ENCODE measurements around the gene CCNE1.

Gene CCNE1

GRCh38 chr19:29811125-29812079, at the start of gene CCNE1:
Gene CCNE1, plus strand, starts transcription at chr19:29811991. Its CDS starts 565 bp downstream, at chr19:29812556.
- peak within 1 kb of the TSS; percentile 43 for H3K4me3 ChIP-seq (ENCODE audit: control insufficient read depth, low read depth, low read length)
- peak; percentile 72 for DNase-seq (ENCODE audit: low read depth)
- no peak for TF ChIP-seq CTCF (conservative IDR thresholded peaks at IDR 0.05; ENCODE audit: control insufficient read depth, insufficient read depth, low read depth, low read length)

- DNase-seq (ENCODE audit: low read depth) = no peak
- no peak overlapping the region for H3K4me3 ChIP-seq (ENCODE audit: control insufficient read depth, low read depth, low read length)
- TF ChIP-seq CTCF (conservative IDR thresholded peaks at IDR 0.05; ENCODE audit: control insufficient read depth, insufficient read depth, low read depth, low read length) = no peak
Observed at GRCh38 chr19:29763196-29763595, 48.6 kb upstream of the CCNE1 start.

GRCh38 chr19:29764361-29764760, 47.4 kb upstream of the CCNE1 start:
- TF ChIP-seq CTCF (conservative IDR thresholded peaks at IDR 0.05; ENCODE audit: control insufficient read depth, insufficient read depth, low read depth, low read length) = no peak
- H3K4me3 ChIP-seq (ENCODE audit: control insufficient read depth, low read depth, low read length) = no peak overlapping the region
- no peak for DNase-seq (ENCODE audit: low read depth)

- DNase-seq (ENCODE audit: low read depth) = no peak
- TF ChIP-seq CTCF (conservative IDR thresholded peaks at IDR 0.05; ENCODE audit: control insufficient read depth, insufficient read depth, low read depth, low read length) = no peak
- H3K4me3 ChIP-seq (ENCODE audit: control insufficient read depth, low read depth, low read length) = no peak overlapping the region
Observed at GRCh38 chr19:29766100-29766499, 45.7 kb upstream of the CCNE1 start.

- H3K4me3 ChIP-seq (ENCODE audit: control insufficient read depth, low read depth, low read length) = no peak overlapping the region
- TF ChIP-seq CTCF (conservative IDR thresholded peaks at IDR 0.05; ENCODE audit: control insufficient read depth, insufficient read depth, low read depth, low read length) = no peak
- DNase-seq (ENCODE audit: low read depth) = no peak
Observed at GRCh38 chr19:29767039-29767735, 44.6 kb upstream of the CCNE1 start.

GRCh38 chr19:29768166-29768565, 43.6 kb upstream of the CCNE1 start:
- no peak for TF ChIP-seq CTCF (conservative IDR thresholded peaks at IDR 0.05; ENCODE audit: control insufficient read depth, insufficient read depth, low read depth, low read length)

More at GRCh38 chr19:29768166-29768565, 43.6 kb upstream of the CCNE1 start:
- DNase-seq (ENCODE audit: low read depth) = no peak
- no peak overlapping the region for H3K4me3 ChIP-seq (ENCODE audit: control insufficient read depth, low read depth, low read length)
